Activated CD4-positive, alpha-beta T cell treated with anti-CD3 and anti-CD28 coated beads for 36 hours (primary cell): ENCODE results near the gene KLK6. TPM values are rescaled to one million over a fixed set of nuclear protein-coding genes. Genes with fewer than 3 reads are reported as not detected.

Experiments used
- ATAC-seq: fragments of 200-7000 bp; cut with Tn5 transposase; one replicate; pipeline ENCODE4 v1.10.0; 2021; ENCODE audit warnings: mild to moderate bottlenecking, moderate library complexity
- CTCF ChIA-PET: fragments of 350-600 bp; sonication (Branson Sonifier 250); formaldehyde crosslinking; loops from one replicate; lab custom pipeline; 2021; ENCODE audit warnings: antibody characterized with exemption; lab: Charles Lee
- POLR2A ChIA-PET: fragments of 350-600 bp; sonication (Branson Sonifier 250); formaldehyde crosslinking; loops from one replicate; lab custom pipeline; 2021; ENCODE audit warnings: antibody characterized with exemption, inconsistent platforms; lab: Charles Lee
- DNase-seq: peaks from one replicate; pipeline ENCODE4 v3.0.0-alpha.2; 2020
- H3K27ac Mint-ChIP-seq: one replicate; pipeline ENCODE4 v1.8.0; 2021; ENCODE audit warnings: mixed read lengths
- H3K27me3 Mint-ChIP-seq: one replicate; pipeline ENCODE4 v1.8.0; 2021; ENCODE audit warnings: mixed read lengths
- H3K36me3 Mint-ChIP-seq: one replicate; pipeline ENCODE4 v1.8.0; 2021; ENCODE audit warnings: low read depth, mixed read lengths
- H3K4me1 Mint-ChIP-seq: one replicate; pipeline ENCODE4 v1.8.0; 2021; ENCODE audit warnings: mixed read lengths
- H3K4me3 Mint-ChIP-seq: one replicate; pipeline ENCODE4 v1.8.0; 2021; ENCODE audit warnings: mild to moderate bottlenecking, moderate library complexity, mixed read lengths
- H3K9me3 Mint-ChIP-seq: one replicate; pipeline ENCODE4 v1.8.0; 2021; ENCODE audit warnings: low read depth, mixed read lengths
- intact Hi-C, 2 experiments: fragments of 100-400 bp; cut with DNase I in 1 of 2; cut with micrococcal nuclease in 1 of 2; formaldehyde crosslinking; loops; one replicate each; pipeline versions ENCODE4 v1.14.2 to v1.15.1; 2022 to 2024; cut with DNase I, micrococcal nuclease
- total RNA-seq, 2 experiments: library from RNA; stranded (reverse); gene quantifications; one replicate each; pipeline ENCODE4 v1.2.3, GENCODE V29; 2021

KLK6 gene
- total RNA-seq, 2 experiments from 2014 or later, result not detected

GRCh38 chr19:50921426-50922316 is 47.7 kb downstream of the KLK6 start:
- POLR2A ChIA-PET, result interaction anchor here (0.8 to 1.4 kb wide), 3 partner anchors 9 to 129 kb away, joined by 4 read pairs; no protein-coding TSS in a partner anchor
- Mint-ChIP-seq H3K36me3 (no peaks in the 10 kb centered on the region), H3K27ac (no peak overlapping the region), H3K4me3 (no peak overlapping the region), H3K27me3 (peaks cover 37% of the 10 kb centered on the region), H3K9me3 (no peaks in the 10 kb centered on the region), H3K4me1 (peaks cover 7% of the 10 kb centered on the region)
- CTCF ChIA-PET, result interaction anchor here (0.5 to 2.3 kb wide), 36 partner anchors 9 to 560 kb away, joined by 3 to 14 read pairs (median 3); no protein-coding TSS in a partner anchor
- no peak for DNase-seq
- intact Hi-C loops, result loop anchor here (1.0 to 5.0 kb wide), 8 partner anchors 15 to 385 kb away; partner anchors contain the start of gene ACP4 (in 1 of the 2)
- peak; percentile 62 for ATAC-seq

- POLR2A ChIA-PET, result no interaction called here
- H3K27me3 Mint-ChIP-seq, result peaks cover 27% of the 10 kb centered on the region
These were observed 53.3 kb downstream of the KLK6 start for GRCh38 chr19:50916069-50916468.

GRCh38 chr19:50912727-50913716 is 56.4 kb downstream of the KLK6 start:
- peak; percentile 73 for DNase-seq
- Mint-ChIP-seq H3K36me3 (no peaks in the 10 kb centered on the region), H3K27me3 (peaks cover 37% of the 10 kb centered on the region), H3K4me3 (no peak overlapping the region), H3K27ac (no peak overlapping the region), H3K4me1 (peaks cover 9% of the 10 kb centered on the region), H3K9me3 (no peaks in the 10 kb centered on the region)
- ChIA-PET CTCF (no interaction called here), POLR2A (interaction anchor here (1.1 kb wide), 1 partner anchor 9 kb away, joined by 4 read pairs; no protein-coding TSS in a partner anchor)
- intact Hi-C loops, result no loop called here
- ATAC-seq, result peak; percentile 73

More at GRCh38 chr19:50916069-50916468, 53.3 kb downstream of the KLK6 start:
- H3K27ac Mint-ChIP-seq, result no peak overlapping the region
- no peak for DNase-seq
- ATAC-seq, result no peak
- H3K9me3 Mint-ChIP-seq, result no peaks in the 10 kb centered on the region
- no peaks in the 10 kb centered on the region for H3K4me1 Mint-ChIP-seq
- CTCF ChIA-PET, result no interaction called here
- H3K4me3 Mint-ChIP-seq, result no peak overlapping the region
- intact Hi-C loops, result no loop called here
- H3K36me3 Mint-ChIP-seq, result no peaks in the 10 kb centered on the region

GRCh38 chr19:50912102-50912599 is 57.2 kb downstream of the KLK6 start:
- Mint-ChIP-seq H3K27ac (no peak overlapping the region), H3K4me1 (peaks cover 9% of the 10 kb centered on the region), H3K4me3 (no peak overlapping the region), H3K36me3 (no peaks in the 10 kb centered on the region), H3K9me3 (no peaks in the 10 kb centered on the region), H3K27me3 (peaks cover 42% of the 10 kb centered on the region)
- DNase-seq (no peak), ATAC-seq (no peak)
- intact Hi-C loops, result no loop called here
- ChIA-PET POLR2A (interaction anchor here (1.1 kb wide), 1 partner anchor 10 kb away, joined by 4 read pairs; no protein-coding TSS in a partner anchor), CTCF (interaction anchor here (0.7 kb wide), 1 partner anchor 69 kb away, joined by 3 read pairs; no protein-coding TSS in a partner anchor)

- intact Hi-C loops, result no loop called here
- no peaks in the 10 kb centered on the region for H3K36me3 Mint-ChIP-seq
- H3K4me3 Mint-ChIP-seq, result no peak within 1 kb of the TSS
- POLR2A ChIA-PET, result interaction anchor here (1.1 kb wide), 1 partner anchor 11 kb away, joined by 4 read pairs; no protein-coding TSS in a partner anchor
- H3K27ac Mint-ChIP-seq, result no peak within 1 kb of the TSS
- no peaks in the 10 kb centered on the region for H3K9me3 Mint-ChIP-seq
- CTCF ChIA-PET, result interaction anchor here (0.7 kb wide), 1 partner anchor 70 kb away, joined by 3 read pairs; no protein-coding TSS in a partner anchor
- ATAC-seq (no peak), DNase-seq (no peak)
- H3K4me1 Mint-ChIP-seq, result peaks cover 9% of the 10 kb centered on the region
- H3K27me3 Mint-ChIP-seq, result peaks cover 43% of the 10 kb centered on the region
These were observed 57.9 kb downstream of the KLK6 start, which contains the start of gene KLK4 for GRCh38 chr19:50911206-50912101. Gene KLK4 (minus strand): TSS chr19:50911395. CDS start chr19:50910738, 657 bp downstream.

- H3K4me3 Mint-ChIP-seq, result no peak overlapping the region
- no peaks in the 10 kb centered on the region for H3K9me3 Mint-ChIP-seq
- H3K27ac Mint-ChIP-seq, result no peak overlapping the region
- ChIA-PET CTCF (no interaction called here), POLR2A (no interaction called here)
- intact Hi-C loops, result no loop called here
- no peaks in the 10 kb centered on the region for H3K36me3 Mint-ChIP-seq
- ATAC-seq (no peak), DNase-seq (no peak)
- H3K4me1 Mint-ChIP-seq, result peaks cover 9% of the 10 kb centered on the region
- peaks cover 44% of the 10 kb centered on the region for H3K27me3 Mint-ChIP-seq
These were observed 58.7 kb downstream of the KLK6 start for GRCh38 chr19:50910722-50911121.

GRCh38 chr19:50909240-50910070 is 59.9 kb downstream of the KLK6 start:
- H3K27ac Mint-ChIP-seq, result no peak overlapping the region
- intact Hi-C loops, result no loop called here
- no peaks in the 10 kb centered on the region for H3K9me3 Mint-ChIP-seq
- H3K4me1 Mint-ChIP-seq, result peaks cover 9% of the 10 kb centered on the region
- no peaks in the 10 kb centered on the region for H3K36me3 Mint-ChIP-seq
- peaks cover 48% of the 10 kb centered on the region for H3K27me3 Mint-ChIP-seq
- DNase-seq (peak; percentile 77), ATAC-seq (peak; percentile 86)
- POLR2A ChIA-PET, result no interaction called here
- CTCF ChIA-PET, result interaction anchor here (1.4 kb wide), 1 partner anchor 13 kb away, joined by 4 read pairs; no protein-coding TSS in a partner anchor
- peak overlapping the region; percentile 15 for H3K4me3 Mint-ChIP-seq
